ENCODE measurements around the gene ERCC1. TPM values are rescaled to one million over a fixed set of nuclear protein-coding genes. Genes with fewer than 3 reads are reported as not detected.
"Not testable (repeated sequence)": the region's sequence is repeated elsewhere in the genome, so short reads cannot be mapped to it uniquely, and the experiment has no call there.

The ERCC1 gene
- total RNA-seq, 1 experiment from 2014 or later = 121 TPM

- not testable (repeated sequence) for H3K36me3 ChIP-seq (ENCODE audit: insufficient read depth, low read length); H3K9me3 ChIP-seq (ENCODE audit: low read length); H3K4me1 ChIP-seq (ENCODE audit: low read length); H2AFZ ChIP-seq (ENCODE audit: low read length); H3K27ac ChIP-seq (ENCODE audit: low read length); H3K4me3 ChIP-seq (ENCODE audit: low read length); H3K4me2 ChIP-seq (ENCODE audit: low read depth, low read length, poor library complexity, severe bottlenecking); H3K27me3 ChIP-seq (ENCODE audit: low read length); H3K79me2 ChIP-seq (ENCODE audit: low read length); H4K20me1 ChIP-seq (ENCODE audit: insufficient read depth, low read depth, low read length); H3K9ac ChIP-seq (ENCODE audit: low read length); DNase-seq; H3K9me2 ChIP-seq (replicated peaks; ENCODE audit: insufficient read depth, low read length)
These were observed 7.3 kb upstream of the ERCC1 start for GRCh38 chr19:45431008-45431407.

GRCh38 chr19:45429896-45430295, 6.2 kb upstream of the ERCC1 start:
- not testable (repeated sequence) for H3K9me3 ChIP-seq (ENCODE audit: low read length); H3K9ac ChIP-seq (ENCODE audit: low read length); H4K20me1 ChIP-seq (ENCODE audit: insufficient read depth, low read depth, low read length); H3K27ac ChIP-seq (ENCODE audit: low read length); H3K9me2 ChIP-seq (replicated peaks; ENCODE audit: insufficient read depth, low read length); H3K27me3 ChIP-seq (ENCODE audit: low read length); H3K36me3 ChIP-seq (ENCODE audit: insufficient read depth, low read length); H3K79me2 ChIP-seq (ENCODE audit: low read length); H3K4me1 ChIP-seq (ENCODE audit: low read length); H3K4me3 ChIP-seq (ENCODE audit: low read length); H2AFZ ChIP-seq (ENCODE audit: low read length); H3K4me2 ChIP-seq (ENCODE audit: low read depth, low read length, poor library complexity, severe bottlenecking); DNase-seq

GRCh38 chr19:45428384-45429231, 4.9 kb upstream of the ERCC1 start:
- Histone ChIP-seq H3K4me3 (ENCODE audit: low read length) (no peak overlapping the region), H3K9ac (ENCODE audit: low read length) (no peak overlapping the region), H3K36me3 (ENCODE audit: insufficient read depth, low read length) (no peaks in the 10 kb centered on the region), H4K20me1 (ENCODE audit: insufficient read depth, low read depth, low read length) (no peaks in the 10 kb centered on the region), H3K4me1 (ENCODE audit: low read length) (peaks cover 12% of the 10 kb centered on the region), H3K27me3 (ENCODE audit: low read length) (no peaks in the 10 kb centered on the region), H3K4me2 (ENCODE audit: low read depth, low read length, poor library complexity, severe bottlenecking) (no peak overlapping the region), H3K9me3 (ENCODE audit: low read length) (no peaks in the 10 kb centered on the region), H3K79me2 (ENCODE audit: low read length) (no peaks in the 10 kb centered on the region; the same call in 1 of the 2 replicates), H3K27ac (ENCODE audit: low read length) (no peak overlapping the region), H3K9me2 (replicated peaks; ENCODE audit: insufficient read depth, low read length) (no peaks in the 10 kb centered on the region), H2AFZ (ENCODE audit: low read length) (no peak overlapping the region)
- DNase-seq = no peak

GRCh38 chr19:45424191-45425058, 708 bp upstream of the ERCC1 start:
- H3K9me2 ChIP-seq (replicated peaks; ENCODE audit: insufficient read depth, low read length) = no peaks in the 10 kb centered on the region
- no peaks in the 10 kb centered on the region for H4K20me1 ChIP-seq (ENCODE audit: insufficient read depth, low read depth, low read length)
- peak overlapping the region; percentile 78 for H2AFZ ChIP-seq (ENCODE audit: low read length)
- no peaks in the 10 kb centered on the region for H3K36me3 ChIP-seq (ENCODE audit: insufficient read depth, low read length)
- H3K27ac ChIP-seq (ENCODE audit: low read length) = peak overlapping the region; percentile 89
- H3K9ac ChIP-seq (ENCODE audit: low read length) = peak overlapping the region; percentile 97
- no peaks in the 10 kb centered on the region for H3K27me3 ChIP-seq (ENCODE audit: low read length)
- peak overlapping the region; percentile 100 for H3K4me2 ChIP-seq (ENCODE audit: low read depth, low read length, poor library complexity, severe bottlenecking)
- H3K79me2 ChIP-seq (ENCODE audit: low read length) = peaks cover 14% of the 10 kb centered on the region
- peak; percentile 79 for DNase-seq
- peaks cover 38% of the 10 kb centered on the region for H3K4me1 ChIP-seq (ENCODE audit: low read length)
- H3K9me3 ChIP-seq (ENCODE audit: low read length) = no peaks in the 10 kb centered on the region
- H3K4me3 ChIP-seq (ENCODE audit: low read length) = peak overlapping the region; percentile 94

GRCh38 chr19:45423033-45423588, 606 bp downstream of the ERCC1 start:
- Histone ChIP-seq H3K79me2 (ENCODE audit: low read length) (peaks cover 14% of the 10 kb centered on the region), H3K9me3 (ENCODE audit: low read length) (no peaks in the 10 kb centered on the region), H2AFZ (ENCODE audit: low read length) (0 out of 2 replicates have a peak overlapping the region, but pooled peaks have one; percentile 39), H3K4me1 (ENCODE audit: low read length) (peaks cover 46% of the 10 kb centered on the region), H3K4me3 (ENCODE audit: low read length) (peak overlapping the region; percentile 94), H3K9ac (ENCODE audit: low read length) (peak overlapping the region; percentile 97), H3K27me3 (ENCODE audit: low read length) (no peaks in the 10 kb centered on the region), H3K27ac (ENCODE audit: low read length) (peak overlapping the region; percentile 67), H3K36me3 (ENCODE audit: insufficient read depth, low read length) (no peaks in the 10 kb centered on the region), H3K9me2 (replicated peaks; ENCODE audit: insufficient read depth, low read length) (no peaks in the 10 kb centered on the region), H4K20me1 (ENCODE audit: insufficient read depth, low read depth, low read length) (no peaks in the 10 kb centered on the region), H3K4me2 (ENCODE audit: low read depth, low read length, poor library complexity, severe bottlenecking) (peak overlapping the region; percentile 100)
- DNase-seq = no peak

GRCh38 chr19:45421947-45422498, 1.7 kb downstream of the ERCC1 start:
- no peak for DNase-seq
- H3K4me3 ChIP-seq (ENCODE audit: low read length) = peak overlapping the region; percentile 23; the same call in 1 of the 2 replicates
- H3K9me2 ChIP-seq (replicated peaks; ENCODE audit: insufficient read depth, low read length) = no peaks in the 10 kb centered on the region
- H3K27ac ChIP-seq (ENCODE audit: low read length) = no peak overlapping the region
- peaks cover 14% of the 10 kb centered on the region for H3K79me2 ChIP-seq (ENCODE audit: low read length)
- H3K27me3 ChIP-seq (ENCODE audit: low read length) = no peaks in the 10 kb centered on the region
- no peaks in the 10 kb centered on the region for H4K20me1 ChIP-seq (ENCODE audit: insufficient read depth, low read depth, low read length)
- peaks cover 46% of the 10 kb centered on the region for H3K4me1 ChIP-seq (ENCODE audit: low read length)
- H3K9me3 ChIP-seq (ENCODE audit: low read length) = no peaks in the 10 kb centered on the region
- H3K36me3 ChIP-seq (ENCODE audit: insufficient read depth, low read length) = peaks cover 3% of the 10 kb centered on the region; the same call in 1 of the 2 replicates
- peak overlapping the region; percentile 100 for H3K4me2 ChIP-seq (ENCODE audit: low read depth, low read length, poor library complexity, severe bottlenecking)
- no peak overlapping the region for H2AFZ ChIP-seq (ENCODE audit: low read length)
- H3K9ac ChIP-seq (ENCODE audit: low read length) = peak overlapping the region; percentile 30

GRCh38 chr19:45420871-45421270, 2.8 kb downstream of the ERCC1 start:
- H3K27ac ChIP-seq (ENCODE audit: low read length) = no peak overlapping the region
- H3K9me2 ChIP-seq (replicated peaks; ENCODE audit: insufficient read depth, low read length) = no peaks in the 10 kb centered on the region
- no peak overlapping the region for H3K4me3 ChIP-seq (ENCODE audit: low read length)
- no peak for DNase-seq
- peaks cover 46% of the 10 kb centered on the region for H3K4me1 ChIP-seq (ENCODE audit: low read length)
- no peak overlapping the region for H3K4me2 ChIP-seq (ENCODE audit: low read depth, low read length, poor library complexity, severe bottlenecking)
- H3K9ac ChIP-seq (ENCODE audit: low read length) = no peak overlapping the region
- H2AFZ ChIP-seq (ENCODE audit: low read length) = no peak overlapping the region
- peaks cover 14% of the 10 kb centered on the region for H3K79me2 ChIP-seq (ENCODE audit: low read length)
- H3K9me3 ChIP-seq (ENCODE audit: low read length) = no peaks in the 10 kb centered on the region
- peaks cover 7% of the 10 kb centered on the region for H3K36me3 ChIP-seq (ENCODE audit: insufficient read depth, low read length)
- no peaks in the 10 kb centered on the region for H3K27me3 ChIP-seq (ENCODE audit: low read length)
- no peaks in the 10 kb centered on the region for H4K20me1 ChIP-seq (ENCODE audit: insufficient read depth, low read depth, low read length)

All from Karpas-422 (cell line).